ENCODE data around the gene CREBBP. TPM values are rescaled to one million over a fixed set of nuclear protein-coding genes. Genes with fewer than 3 reads are reported as not detected.

The CREBBP gene
- total and polyA plus RNA-seq, 4 donors, result 16.0 to 155 (median 36.1) TPM

DNA sequence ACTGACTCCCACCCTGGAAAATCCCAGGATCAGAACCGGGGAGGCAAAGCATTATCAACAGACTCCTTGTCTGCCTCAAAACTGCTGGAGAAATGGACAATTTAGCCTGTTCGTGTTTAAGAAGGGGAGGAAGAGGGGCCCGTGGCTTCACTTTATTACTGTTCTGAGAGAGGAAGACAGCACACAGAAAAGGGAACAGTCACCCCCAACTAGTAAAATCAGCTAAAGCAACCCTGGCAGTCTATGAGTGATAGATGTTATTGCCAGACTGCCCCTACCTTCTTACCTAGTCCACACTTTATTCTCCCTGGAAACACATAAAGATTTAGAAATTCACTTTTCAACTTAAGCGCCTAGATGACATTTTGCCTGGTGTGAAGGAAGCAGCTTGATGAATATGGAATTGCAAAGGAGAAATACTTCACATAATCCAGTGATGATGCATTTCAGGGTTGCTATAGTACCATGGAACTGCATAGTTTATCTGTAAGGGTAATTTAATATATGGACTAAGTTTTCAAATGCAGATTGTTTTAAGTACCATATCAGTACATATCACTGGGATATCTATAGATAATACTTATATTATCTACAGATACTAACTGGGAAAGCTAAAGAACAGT is 126.3 kb downstream of the CREBBP start:
- ATAC-seq (ENCODE audit: insufficient read depth, low FRiP score), result no peak
- H3K9ac ChIP-seq (ENCODE audit: insufficient read depth in 1 of 2, low read length in 2 of 2), result no peak overlapping the region
- peak overlapping the region in 1 of 2 donors; percentile 26 for H3K27ac ChIP-seq (ENCODE audit: low read depth in 1 of 2, low read length in 1 of 2)

DNA sequence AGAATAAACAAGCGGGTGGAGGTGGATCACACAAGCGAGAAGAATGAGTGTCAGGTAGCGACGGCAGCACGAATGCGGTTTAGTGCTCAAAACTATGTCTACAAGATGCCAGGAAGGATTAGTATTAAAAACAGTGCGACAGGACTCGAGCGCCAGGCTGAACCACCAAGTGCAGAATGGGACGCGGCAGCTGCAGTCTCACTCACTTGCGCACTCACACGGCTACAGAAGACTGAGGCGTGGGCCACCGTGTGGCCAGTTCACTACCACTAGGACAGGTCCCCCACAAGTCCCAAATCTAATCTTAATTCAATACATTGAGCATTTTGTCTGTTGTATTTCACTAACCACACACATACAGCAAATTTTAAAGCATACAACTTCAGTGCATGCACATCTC is 127.5 kb downstream of the CREBBP start:
- peaks cover 34 to 53% (median 42%) of the 10 kb centered on the region in 4 donors for H3K36me3 ChIP-seq (ENCODE audit: control insufficient read depth in 4 of 4, insufficient read depth in 4 of 4, low read length in 4 of 4)
- no peak for ATAC-seq (ENCODE audit: insufficient read depth, low FRiP score)

More for the DNA sequence above, 126.3 kb downstream of the CREBBP start:
- Histone ChIP-seq H3K36me3 (ENCODE audit: control insufficient read depth in 4 of 4, insufficient read depth in 4 of 4, low read length in 4 of 4) (peaks cover 30 to 61% (median 42%) of the 10 kb centered on the region in 4 donors), H3K4me3 (no peak overlapping the region), H3K27me3 (ENCODE audit: control insufficient read depth in 3 of 3, insufficient read depth in 3 of 3, low read length in 2 of 3) (no peaks in the 10 kb centered on the region), H3K9me3 (ENCODE audit: control insufficient read depth in 4 of 4, insufficient read depth in 3 of 4, low read length in 3 of 4) (no peaks in the 10 kb centered on the region), H3K4me1 (ENCODE audit: control insufficient read depth in 5 of 5, insufficient read depth in 5 of 5, low read length in 5 of 5) (peaks cover 0 to 5% (median 0%) of the 10 kb centered on the region in 5 donors)
- DNase-seq, result no peak
- TF ChIP-seq CTCF (IDR thresholded peaks at IDR 0.05; ENCODE audit: control extremely low read depth, extremely low read depth), result no peak
- WGBS, 2 donors, result 87 to 93% methylated on average over 4 of the region's 4 CpGs

GRCh38 chr16:3751878-3752277 is 128.6 kb downstream of the CREBBP start:
- Histone ChIP-seq H3K9ac (ENCODE audit: insufficient read depth in 1 of 2, low read length in 2 of 2) (no peak overlapping the region), H3K9me3 (ENCODE audit: control insufficient read depth in 4 of 4, insufficient read depth in 3 of 4, low read length in 3 of 4) (no peaks in the 10 kb centered on the region), H3K4me3 (no peak overlapping the region), H3K27ac (ENCODE audit: low read depth in 1 of 2, low read length in 1 of 2) (no peak overlapping the region), H3K27me3 (ENCODE audit: control insufficient read depth in 3 of 3, insufficient read depth in 3 of 3, low read length in 2 of 3) (no peaks in the 10 kb centered on the region), H3K36me3 (ENCODE audit: control insufficient read depth in 4 of 4, insufficient read depth in 4 of 4, low read length in 4 of 4) (peaks cover 30 to 47% (median 37%) of the 10 kb centered on the region in 4 donors), H3K4me1 (ENCODE audit: control insufficient read depth in 5 of 5, insufficient read depth in 5 of 5, low read length in 5 of 5) (peaks cover 0 to 5% (median 0%) of the 10 kb centered on the region in 5 donors)
- TF ChIP-seq CTCF (IDR thresholded peaks at IDR 0.05; ENCODE audit: control extremely low read depth, extremely low read depth), result no peak
- 96% methylated on average over 8 of the region's 8 CpGs for WGBS, 2 donors
- no peak for DNase-seq
- no peak for ATAC-seq (ENCODE audit: insufficient read depth, low FRiP score)

More for the DNA sequence above, 127.5 kb downstream of the CREBBP start:
- WGBS, 2 donors, result 95 to 96% methylated on average over 15 of the region's 15 CpGs
- H3K27ac ChIP-seq (ENCODE audit: low read depth in 1 of 2, low read length in 1 of 2), result no peak overlapping the region
- no peak for TF ChIP-seq CTCF (IDR thresholded peaks at IDR 0.05; ENCODE audit: control extremely low read depth, extremely low read depth)
- H3K4me3 ChIP-seq, result no peak overlapping the region
- no peak for DNase-seq
- no peaks in the 10 kb centered on the region for H3K27me3 ChIP-seq (ENCODE audit: control insufficient read depth in 3 of 3, insufficient read depth in 3 of 3, low read length in 2 of 3)
- no peaks in the 10 kb centered on the region for H3K9me3 ChIP-seq (ENCODE audit: control insufficient read depth in 4 of 4, insufficient read depth in 3 of 4, low read length in 3 of 4)
- H3K4me1 ChIP-seq (ENCODE audit: control insufficient read depth in 5 of 5, insufficient read depth in 5 of 5, low read length in 5 of 5), result peaks cover 0 to 5% (median 0%) of the 10 kb centered on the region in 5 donors
- no peak overlapping the region for H3K9ac ChIP-seq (ENCODE audit: insufficient read depth in 1 of 2, low read length in 2 of 2)

Measured in lung (tissue), 12 donors.